MCF 10A (cell line): ENCODE results near the gene LRP1B. TPM values are rescaled to one million over a fixed set of nuclear protein-coding genes. Genes with fewer than 3 reads are reported as not detected.

ENCODE experiments used
- BruUV-seq: library from RNA; stranded (reverse); fragments of 400-500 nt; replicated peaks from 2 replicates; lab custom pipeline; 2021; lab: Mats Ljungman, UMichigan
- CTCF ChIA-PET: fragments of 300-600 bp; sonication (Branson Sonifier 250); formaldehyde crosslinking; extraction: SDS; loops from one replicate; lab custom pipeline; 2021; ENCODE audit warnings: antibody characterized with exemption, inconsistent platforms; lab: Yijun Ruan, JAX
- POLR2A ChIA-PET: fragments of 300-600, 350-650 bp; sonication (Branson Sonifier 250); formaldehyde crosslinking; extraction: SDS; loops from one replicate; lab custom pipeline; 2020; ENCODE audit warnings: antibody characterized with exemption, inconsistent platforms; lab: Yijun Ruan, JAX
- DNase-seq: peaks from one replicate; pipeline ENCODE4 v3.0.0-alpha.2; 2018; ENCODE audit not compliant: unreplicated experiment
- H3K27ac Mint-ChIP-seq: one replicate; pipeline ENCODE4 v1.8.0; 2022; ENCODE audit warnings: mild to moderate bottlenecking, low read depth, mixed read lengths; ENCODE audit not compliant: unreplicated experiment
- H3K27me3 Mint-ChIP-seq: one replicate; pipeline ENCODE4 v1.8.0; 2022; ENCODE audit warnings: mixed read lengths; ENCODE audit not compliant: insufficient read depth, unreplicated experiment
- H3K36me3 Mint-ChIP-seq: one replicate; pipeline ENCODE4 v1.8.0; 2022; ENCODE audit warnings: mild to moderate bottlenecking, moderate library complexity, mixed read lengths; ENCODE audit not compliant: insufficient read depth, unreplicated experiment
- H3K4me1 Mint-ChIP-seq: one replicate; pipeline ENCODE4 v1.8.0; 2022; ENCODE audit warnings: mixed read lengths; ENCODE audit not compliant: insufficient read depth, unreplicated experiment
- H3K4me3 Mint-ChIP-seq: one replicate; pipeline ENCODE4 v1.8.0; 2022; ENCODE audit warnings: mild to moderate bottlenecking, moderate library complexity, mixed read lengths; ENCODE audit not compliant: unreplicated experiment
- H3K9me3 Mint-ChIP-seq: one replicate; pipeline ENCODE4 v1.8.0; 2022; ENCODE audit warnings: mixed read lengths; ENCODE audit not compliant: unreplicated experiment
- CTCF ChIP-seq: fragments of 200-600 bp; IDR thresholded peaks from one replicate; pipeline ENCODE4 v1.8.0; 2022; ENCODE audit warnings: antibody characterized with exemption, mild to moderate bottlenecking; ENCODE audit not compliant: unreplicated experiment
- intact Hi-C: fragments of 100-400 bp; cut with micrococcal nuclease; formaldehyde crosslinking; loops from 2 replicates; pipeline ENCODE4 v1.14.1; 2022
- total RNA-seq: library from RNA; stranded (reverse); gene quantifications from 2 replicates; pipeline ENCODE4 v1.2.3, GENCODE V29; 2022

LRP1B gene
- total RNA-seq, 1 experiment from 2014 or later, result not detected

GRCh38 chr2:142119347-142119746, 11.5 kb downstream of the LRP1B start:
- no peak for DNase-seq
- H3K4me3 Mint-ChIP-seq, result no peak overlapping the region
- no peak overlapping the region for H3K27ac Mint-ChIP-seq
- intact Hi-C loops, result no loop called here
- no TSS peak for BruUV-seq
- TF ChIP-seq CTCF, result no peak
- peaks cover 6% of the 10 kb centered on the region for H3K36me3 Mint-ChIP-seq
- H3K4me1 Mint-ChIP-seq, result no peaks in the 10 kb centered on the region
- no peaks in the 10 kb centered on the region for H3K9me3 Mint-ChIP-seq
- ChIA-PET POLR2A (no interaction called here), CTCF (interaction anchor here (0.9 kb wide), 1 partner anchor 10 kb away, joined by 4 read pairs; no protein-coding TSS in a partner anchor)
- H3K27me3 Mint-ChIP-seq, result peaks cover 85% of the 10 kb centered on the region

DNA sequence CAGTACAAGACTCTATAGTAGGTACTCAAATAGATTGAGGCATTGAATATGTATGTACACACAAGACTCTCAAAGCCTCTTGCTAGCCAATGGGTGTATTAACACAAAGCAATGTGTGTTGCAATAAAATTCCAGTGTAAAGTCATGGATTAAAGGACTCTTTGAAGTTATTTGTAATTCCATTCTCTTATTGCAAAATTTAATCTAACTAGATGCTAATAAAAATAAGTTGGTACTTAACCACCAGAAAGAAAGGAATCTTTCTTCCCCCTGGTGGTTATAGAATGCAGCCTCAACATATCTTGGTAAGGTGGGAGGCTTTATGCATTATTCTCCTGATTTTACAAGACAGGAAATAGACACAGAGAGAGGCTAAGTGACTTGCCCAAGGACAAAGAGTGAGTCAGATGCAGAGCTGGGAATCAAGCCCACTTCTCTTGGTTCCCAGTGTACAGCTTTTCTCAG, 18.0 kb downstream of the LRP1B start:
- no peak overlapping the region for H3K4me3 Mint-ChIP-seq
- H3K4me1 Mint-ChIP-seq, result no peaks in the 10 kb centered on the region
- POLR2A ChIA-PET, result no interaction called here
- H3K9me3 Mint-ChIP-seq, result no peaks in the 10 kb centered on the region
- DNase-seq, result peak; percentile 55
- no peaks in the 10 kb centered on the region for H3K36me3 Mint-ChIP-seq
- TF ChIP-seq CTCF, result no peak
- intact Hi-C loops, result no loop called here
- peaks cover 70% of the 10 kb centered on the region for H3K27me3 Mint-ChIP-seq
- no peak overlapping the region for H3K27ac Mint-ChIP-seq
- no TSS peak for BruUV-seq
- CTCF ChIA-PET, result interaction anchor here (0.6 to 0.7 kb wide), 2 partner anchors 9 to 78 kb away, joined by 3 read pairs; no protein-coding TSS in a partner anchor

GRCh38 chr2:142104134-142104758, 26.6 kb downstream of the LRP1B start:
- intact Hi-C loops, result no loop called here
- ChIA-PET CTCF (no interaction called here), POLR2A (no interaction called here)
- Mint-ChIP-seq H3K27ac (no peak overlapping the region), H3K27me3 (peaks cover 75% of the 10 kb centered on the region), H3K4me3 (no peak overlapping the region), H3K36me3 (no peaks in the 10 kb centered on the region), H3K9me3 (no peaks in the 10 kb centered on the region), H3K4me1 (no peaks in the 10 kb centered on the region)
- no peak for DNase-seq
- no TSS peak for BruUV-seq
- TF ChIP-seq CTCF, result no peak

DNA sequence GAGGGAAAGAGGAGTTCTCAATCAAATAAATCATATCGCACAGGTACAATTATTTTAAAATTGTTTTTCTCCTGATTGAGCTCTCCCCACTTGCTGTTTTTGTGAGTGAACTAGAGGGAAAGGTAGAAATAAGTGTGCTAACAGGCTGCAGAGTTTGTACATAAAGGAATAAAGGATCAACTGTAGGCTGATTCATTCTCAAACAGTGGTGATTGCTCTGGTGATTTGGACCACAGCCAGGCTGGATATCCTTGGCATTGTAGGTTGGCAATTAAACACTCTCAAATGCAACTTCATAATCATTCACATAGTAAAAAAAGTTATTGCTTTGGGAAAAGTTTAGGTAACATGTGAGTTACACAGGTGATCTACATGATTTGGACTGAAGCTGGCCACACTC, 29.8 kb downstream of the LRP1B start:
- CTCF ChIA-PET, result no interaction called here
- DNase-seq, result peak; percentile 6
- peaks cover 88% of the 10 kb centered on the region for H3K27me3 Mint-ChIP-seq
- no peak for TF ChIP-seq CTCF
- H3K27ac Mint-ChIP-seq, result no peak overlapping the region
- POLR2A ChIA-PET, result no interaction called here
- H3K9me3 Mint-ChIP-seq, result no peaks in the 10 kb centered on the region
- BruUV-seq, result no TSS peak
- no peaks in the 10 kb centered on the region for H3K36me3 Mint-ChIP-seq
- intact Hi-C loops, result no loop called here
- H3K4me1 Mint-ChIP-seq, result no peaks in the 10 kb centered on the region
- H3K4me3 Mint-ChIP-seq, result no peak overlapping the region
